Measurements from ENCODE around the gene VPS13D.

The VPS13D gene

DNA sequence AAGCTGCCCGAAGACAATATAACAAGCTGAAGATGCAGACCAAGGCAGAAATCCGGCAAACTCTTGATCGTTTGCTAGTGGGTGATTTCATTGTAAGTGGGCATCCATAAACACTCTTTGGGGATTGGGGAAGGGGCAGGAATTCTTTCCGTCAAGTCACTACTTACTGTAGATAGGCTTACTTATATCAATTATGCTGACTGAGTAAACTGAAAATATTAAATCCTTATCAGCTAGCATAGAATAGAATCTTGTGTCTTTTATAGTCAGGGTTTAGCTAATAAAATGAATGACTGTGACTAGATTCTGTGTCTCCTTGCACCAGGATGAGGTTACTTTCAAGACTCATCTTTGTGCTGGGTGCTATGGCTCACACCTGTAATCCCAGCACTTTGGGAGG, 41.2 kb downstream of the VPS13D start:
- TF ChIP-seq, protein P1, sequence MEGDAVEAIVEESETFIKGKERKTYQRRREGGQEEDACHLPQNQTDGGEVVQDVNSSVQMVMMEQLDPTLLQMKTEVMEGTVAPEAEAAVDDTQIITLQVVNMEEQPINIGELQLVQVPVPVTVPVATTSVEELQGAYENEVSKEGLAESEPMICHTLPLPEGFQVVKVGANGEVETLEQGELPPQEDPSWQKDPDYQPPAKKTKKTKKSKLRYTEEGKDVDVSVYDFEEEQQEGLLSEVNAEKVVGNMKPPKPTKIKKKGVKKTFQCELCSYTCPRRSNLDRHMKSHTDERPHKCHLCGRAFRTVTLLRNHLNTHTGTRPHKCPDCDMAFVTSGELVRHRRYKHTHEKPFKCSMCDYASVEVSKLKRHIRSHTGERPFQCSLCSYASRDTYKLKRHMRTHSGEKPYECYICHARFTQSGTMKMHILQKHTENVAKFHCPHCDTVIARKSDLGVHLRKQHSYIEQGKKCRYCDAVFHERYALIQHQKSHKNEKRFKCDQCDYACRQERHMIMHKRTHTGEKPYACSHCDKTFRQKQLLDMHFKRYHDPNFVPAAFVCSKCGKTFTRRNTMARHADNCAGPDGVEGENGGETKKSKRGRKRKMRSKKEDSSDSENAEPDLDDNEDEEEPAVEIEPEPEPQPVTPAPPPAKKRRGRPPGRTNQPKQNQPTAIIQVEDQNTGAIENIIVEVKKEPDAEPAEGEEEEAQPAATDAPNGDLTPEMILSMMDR (IDR thresholded peaks at IDR 0.05; ENCODE audit: low read depth, low read length): no peak
- no peak overlapping the region for H3K4me3 ChIP-seq (replicated peaks in 1 of 2; ENCODE audit: low read depth in 2 of 2, low read length in 2 of 2)
- no peak for DNase-seq (ENCODE audit: low read depth in 2 of 2)

DNA sequence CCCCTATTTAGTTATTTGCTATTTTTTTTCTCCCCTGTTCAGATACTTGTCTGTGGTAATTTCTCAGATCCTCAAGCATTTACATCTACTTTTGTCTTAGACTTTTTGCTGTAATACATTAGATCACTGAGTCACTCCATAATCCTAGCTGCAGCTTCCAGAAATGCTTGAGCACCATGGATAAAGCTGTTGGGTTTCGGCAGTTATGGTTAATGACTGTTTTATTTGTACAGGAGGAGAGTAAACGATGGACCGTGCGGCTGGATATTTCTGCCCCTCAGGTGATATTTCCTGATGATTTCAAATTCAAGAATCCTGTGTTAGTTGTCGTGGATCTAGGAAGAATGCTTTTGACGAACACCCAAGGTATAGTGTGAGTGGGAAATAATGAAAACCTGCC, 42.9 kb downstream of the VPS13D start:
- TF ChIP-seq, protein P1 (IDR thresholded peaks at IDR 0.05; ENCODE audit: low read depth, low read length): no peak
- no peak overlapping the region for H3K4me3 ChIP-seq (replicated peaks in 1 of 2; ENCODE audit: low read depth in 2 of 2, low read length in 2 of 2)
- no peak for DNase-seq (ENCODE audit: low read depth in 2 of 2)

DNA sequence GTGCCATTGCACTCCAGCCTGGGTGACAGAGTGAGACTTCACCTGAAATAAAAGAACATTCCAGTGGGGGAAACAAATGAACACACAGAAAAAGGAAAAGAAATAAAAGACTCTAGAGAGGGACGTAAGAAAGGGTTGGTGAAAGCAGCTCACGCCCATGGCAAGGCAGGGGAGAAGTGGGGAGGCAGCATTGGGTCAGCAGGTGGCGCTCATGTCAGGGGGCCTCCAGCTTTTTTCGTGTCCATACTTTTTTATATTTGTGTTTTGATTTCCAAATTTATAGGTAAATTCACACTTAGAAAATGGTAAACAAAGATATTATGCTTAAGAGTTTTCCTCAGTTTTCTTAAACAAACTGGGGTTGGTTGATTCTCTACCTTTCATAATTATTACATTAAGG, 45.5 kb downstream of the VPS13D start:
- peak; percentile 41 to 45 for DNase-seq (ENCODE audit: low read depth in 2 of 2)
- H3K4me3 ChIP-seq (replicated peaks in 1 of 2; ENCODE audit: low read depth in 2 of 2, low read length in 2 of 2): no peak overlapping the region
- TF ChIP-seq, protein P1 (IDR thresholded peaks at IDR 0.05; ENCODE audit: low read depth, low read length): peak; percentile 81

DNA sequence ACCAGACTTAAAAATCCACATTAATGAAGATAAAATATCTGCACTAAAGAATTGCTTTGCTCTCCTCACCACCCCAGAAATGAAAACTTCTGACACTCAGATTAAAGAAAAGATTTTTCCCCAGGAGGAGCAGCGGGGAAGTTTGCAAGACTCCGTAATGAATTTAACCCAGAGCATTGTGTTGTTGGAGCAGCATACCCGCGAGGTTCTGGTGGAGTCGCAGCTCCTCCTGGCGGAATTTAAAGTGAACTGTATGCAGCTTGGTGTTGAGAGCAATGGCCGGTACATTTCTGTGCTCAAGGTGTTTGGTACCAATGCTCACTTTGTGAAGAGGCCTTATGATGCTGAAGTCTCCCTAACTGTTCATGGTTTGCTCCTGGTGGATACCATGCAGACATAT, 46.4 kb downstream of the VPS13D start:
- DNase-seq (ENCODE audit: low read depth in 2 of 2): peak; percentile 69 to 73
- no peak overlapping the region for H3K4me3 ChIP-seq (replicated peaks in 1 of 2; ENCODE audit: low read depth in 2 of 2, low read length in 2 of 2)
- TF ChIP-seq, protein P1 (IDR thresholded peaks at IDR 0.05; ENCODE audit: low read depth, low read length): peak; percentile 57

DNA sequence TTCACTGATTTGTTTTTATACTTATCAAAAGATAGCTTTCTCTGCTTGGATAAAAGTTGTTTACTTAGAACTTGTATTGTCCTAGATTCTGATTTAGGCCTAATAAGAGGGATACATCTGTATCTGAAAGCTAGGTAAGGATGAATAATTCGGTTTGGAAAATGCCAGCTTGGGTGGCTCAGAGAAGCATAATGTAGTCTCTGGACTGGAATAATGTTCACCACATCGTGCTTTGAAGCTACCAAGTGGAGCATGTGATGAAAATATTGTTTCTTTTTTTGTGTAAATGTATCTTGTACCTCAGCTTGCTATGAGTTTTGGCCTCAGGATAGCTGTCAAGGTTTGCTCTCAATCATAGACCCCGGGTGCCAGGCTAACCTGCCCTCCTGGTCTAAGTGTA, 49.2 kb downstream of the VPS13D start:
- DNase-seq (ENCODE audit: low read depth in 2 of 2): no peak
- TF ChIP-seq, protein P1 (IDR thresholded peaks at IDR 0.05; ENCODE audit: low read depth, low read length): no peak
- no peak overlapping the region for H3K4me3 ChIP-seq (replicated peaks in 1 of 2; ENCODE audit: low read depth in 2 of 2, low read length in 2 of 2)

DNA sequence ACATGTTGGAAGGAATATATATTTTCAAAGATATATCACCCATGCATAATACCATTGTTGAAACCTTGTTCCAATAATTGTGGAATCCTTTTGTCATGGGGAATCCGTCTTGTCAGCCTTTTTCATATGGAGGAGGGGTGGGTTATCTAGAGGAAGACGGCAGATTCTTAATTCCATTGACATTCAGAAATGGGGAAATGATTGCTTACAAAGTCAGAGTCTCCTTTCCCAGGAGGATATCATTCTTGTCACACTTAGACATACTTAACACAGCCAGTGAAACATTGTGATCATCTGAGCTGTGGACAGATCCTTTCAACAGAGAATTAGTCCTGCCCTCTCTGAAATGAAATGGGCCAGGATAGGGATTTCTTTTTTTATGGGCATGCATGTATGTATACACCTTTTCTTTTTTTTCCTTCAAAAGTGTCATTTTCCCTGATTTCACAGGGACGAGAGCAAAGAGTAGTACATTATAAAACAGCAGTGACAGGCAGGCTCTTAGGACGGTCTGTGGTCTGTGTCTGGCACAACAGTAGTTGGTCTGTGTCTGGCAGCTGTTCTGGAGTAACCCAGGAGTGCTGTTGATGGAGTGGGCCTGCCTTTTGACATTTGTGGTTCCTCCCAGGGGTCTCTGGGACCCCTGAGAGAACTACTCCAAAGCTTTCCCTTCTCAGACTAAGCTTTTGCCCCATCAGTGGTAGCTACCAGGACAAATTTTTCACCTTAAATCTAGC, 50.1 kb downstream of the VPS13D start:
- no peak for DNase-seq (ENCODE audit: low read depth in 2 of 2)
- TF ChIP-seq, protein P1 (IDR thresholded peaks at IDR 0.05; ENCODE audit: low read depth, low read length): no peak
- no peak overlapping the region for H3K4me3 ChIP-seq (replicated peaks in 1 of 2; ENCODE audit: low read depth in 2 of 2, low read length in 2 of 2)

DNA sequence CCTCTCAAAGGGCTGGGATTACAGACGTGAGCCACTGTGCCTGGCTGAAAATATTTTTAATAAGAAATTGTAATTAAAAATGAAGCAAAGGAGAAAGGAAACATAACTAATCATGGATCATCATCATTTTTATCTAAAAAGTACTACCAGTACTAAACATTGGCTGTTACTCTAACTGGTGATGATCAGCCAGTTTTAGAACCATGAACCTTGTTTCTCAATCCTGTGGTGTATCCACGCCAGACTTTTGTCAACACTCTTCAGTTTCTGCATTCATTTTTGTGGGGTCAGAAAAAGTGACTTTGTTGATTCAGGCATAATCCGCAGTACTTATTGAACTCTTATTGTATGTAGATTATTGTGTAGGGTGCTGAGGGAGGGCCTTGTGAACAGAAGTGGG, 52.3 kb downstream of the VPS13D start:
- TF ChIP-seq, protein P1 (IDR thresholded peaks at IDR 0.05; ENCODE audit: low read depth, low read length): no peak
- H3K4me3 ChIP-seq (replicated peaks in 1 of 2; ENCODE audit: low read depth in 2 of 2, low read length in 2 of 2): no peak overlapping the region

More for the DNA sequence above, 52.3 kb downstream of the VPS13D start:
- no peak for DNase-seq (ENCODE audit: low read depth in 2 of 2)
